ENCODE results near the gene KCNQ2. TPM values are rescaled to one million over a fixed set of nuclear protein-coding genes. Genes with fewer than 3 reads are reported as not detected.
A peak's percentile ranks its signal among the peaks of the same experiment; 100 is the strongest.

KCNQ2 gene
- total RNA-seq, 4 donors from 2014 or later = 0.19 to 0.40 (median 0.40) TPM; not detected in 1

GRCh38 chr20:63475209-63475608 lies 2.8 kb upstream of the KCNQ2 start:
- no peak for TF ChIP-seq POLR2A (IDR thresholded peaks at IDR 0.05)
- H3K4me1 ChIP-seq = peaks cover 0 to 14% (median 10%) of the 10 kb centered on the region in 3 donors
- H3K27ac ChIP-seq = no peak overlapping the region
- no peaks in the 10 kb centered on the region for H3K9me3 ChIP-seq
- H3K36me3 ChIP-seq = no peaks in the 10 kb centered on the region
- WGBS, 2 donors (ENCODE audit: low coverage in 1 of 2) = 3 to 18% methylated on average over 5 to 9 of the region's 16 CpGs
- no peak for ATAC-seq
- H3K4me3 ChIP-seq = no peak overlapping the region
- H3K27me3 ChIP-seq = peaks cover 100% of the 10 kb centered on the region

DNA sequence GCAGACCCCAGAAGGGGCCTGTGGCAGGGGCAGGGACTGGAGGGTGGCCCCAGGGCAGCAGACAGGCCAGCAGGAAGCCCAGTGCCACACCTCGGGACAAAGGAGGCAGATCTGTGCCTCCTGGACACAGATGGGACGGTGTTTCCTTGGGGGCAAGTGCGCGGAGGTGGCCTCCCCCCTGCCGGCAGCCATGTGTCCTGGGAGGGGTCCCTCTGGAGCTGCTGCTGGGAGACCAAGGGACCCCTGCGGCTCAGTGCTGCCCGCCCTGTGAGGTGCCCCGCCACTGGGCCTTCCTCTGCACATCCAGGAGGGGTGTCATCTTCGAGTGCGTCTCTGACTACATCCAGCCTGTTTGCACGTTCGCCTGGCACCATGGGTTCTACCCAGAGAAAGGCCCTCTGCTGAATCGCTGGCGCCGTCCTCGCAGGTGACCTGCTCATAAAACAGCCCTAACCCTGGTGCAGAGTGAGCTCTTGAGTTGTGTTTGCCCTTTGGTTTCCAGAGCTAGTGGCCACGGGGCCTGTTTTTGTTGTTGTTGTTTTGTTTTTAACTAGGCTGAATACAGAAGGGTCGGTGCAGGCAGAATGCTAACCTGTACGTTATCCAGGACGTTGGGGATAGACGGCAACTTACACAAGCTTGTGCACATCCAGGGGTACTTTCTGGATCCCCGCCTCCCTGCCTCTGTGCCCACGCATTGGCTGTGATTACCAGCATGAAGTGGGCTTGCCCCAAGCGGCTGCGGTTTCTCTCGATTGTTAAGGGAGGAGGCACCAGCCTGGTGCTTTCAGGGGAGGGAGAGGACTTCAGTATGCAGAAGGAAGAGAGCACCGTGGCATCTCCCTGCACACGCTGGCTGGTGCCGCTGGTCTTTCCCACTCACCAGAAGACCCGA lies 1.3 kb upstream of the KCNQ2 start:
- Histone ChIP-seq H3K9me3 (no peaks in the 10 kb centered on the region), H3K4me3 (no peak overlapping the region), H3K36me3 (no peaks in the 10 kb centered on the region), H3K27me3 (peaks cover 100% of the 10 kb centered on the region), H3K4me1 (peaks cover 0 to 14% (median 10%) of the 10 kb centered on the region in 3 donors), H3K27ac (no peak overlapping the region)
- no peak for TF ChIP-seq POLR2A (IDR thresholded peaks at IDR 0.05)
- TF ChIP-seq, protein P1, sequence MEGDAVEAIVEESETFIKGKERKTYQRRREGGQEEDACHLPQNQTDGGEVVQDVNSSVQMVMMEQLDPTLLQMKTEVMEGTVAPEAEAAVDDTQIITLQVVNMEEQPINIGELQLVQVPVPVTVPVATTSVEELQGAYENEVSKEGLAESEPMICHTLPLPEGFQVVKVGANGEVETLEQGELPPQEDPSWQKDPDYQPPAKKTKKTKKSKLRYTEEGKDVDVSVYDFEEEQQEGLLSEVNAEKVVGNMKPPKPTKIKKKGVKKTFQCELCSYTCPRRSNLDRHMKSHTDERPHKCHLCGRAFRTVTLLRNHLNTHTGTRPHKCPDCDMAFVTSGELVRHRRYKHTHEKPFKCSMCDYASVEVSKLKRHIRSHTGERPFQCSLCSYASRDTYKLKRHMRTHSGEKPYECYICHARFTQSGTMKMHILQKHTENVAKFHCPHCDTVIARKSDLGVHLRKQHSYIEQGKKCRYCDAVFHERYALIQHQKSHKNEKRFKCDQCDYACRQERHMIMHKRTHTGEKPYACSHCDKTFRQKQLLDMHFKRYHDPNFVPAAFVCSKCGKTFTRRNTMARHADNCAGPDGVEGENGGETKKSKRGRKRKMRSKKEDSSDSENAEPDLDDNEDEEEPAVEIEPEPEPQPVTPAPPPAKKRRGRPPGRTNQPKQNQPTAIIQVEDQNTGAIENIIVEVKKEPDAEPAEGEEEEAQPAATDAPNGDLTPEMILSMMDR (IDR thresholded peaks at IDR 0.05) = no peak
- no peak for TF ChIP-seq POLR2AphosphoS5 (IDR thresholded peaks at IDR 0.05)
- TF ChIP-seq EP300 (IDR thresholded peaks at IDR 0.05) = no peak
- no peak for ATAC-seq
- no CpG with 5 or more reads among the region's 30 CpGs for WGBS, 2 donors (ENCODE audit: low coverage in 1 of 2)

- peaks cover 100% of the 10 kb centered on the region for H3K27me3 ChIP-seq
- H3K4me3 ChIP-seq = no peak overlapping the region
- no peaks in the 10 kb centered on the region for H3K36me3 ChIP-seq
- no peak for TF ChIP-seq POLR2A (IDR thresholded peaks at IDR 0.05)
- TF ChIP-seq POLR2AphosphoS5 (IDR thresholded peaks at IDR 0.05) = no peak
- TF ChIP-seq, protein P1 (IDR thresholded peaks at IDR 0.05) = no peak
- no peak for TF ChIP-seq EP300 (IDR thresholded peaks at IDR 0.05)
- WGBS, 2 donors (ENCODE audit: low coverage in 1 of 2) = 26% methylated on average over 5 of the region's 13 CpGs; no CpG with 5 or more reads in 1 of the 2 donors
- ATAC-seq = no peak
- no peak overlapping the region for H3K27ac ChIP-seq
- no peaks in the 10 kb centered on the region for H3K9me3 ChIP-seq
- peaks cover 0 to 14% (median 10%) of the 10 kb centered on the region in 3 donors for H3K4me1 ChIP-seq
Measured at GRCh38 chr20:63472862-63473390, 471 bp upstream of the KCNQ2 start.

DNA sequence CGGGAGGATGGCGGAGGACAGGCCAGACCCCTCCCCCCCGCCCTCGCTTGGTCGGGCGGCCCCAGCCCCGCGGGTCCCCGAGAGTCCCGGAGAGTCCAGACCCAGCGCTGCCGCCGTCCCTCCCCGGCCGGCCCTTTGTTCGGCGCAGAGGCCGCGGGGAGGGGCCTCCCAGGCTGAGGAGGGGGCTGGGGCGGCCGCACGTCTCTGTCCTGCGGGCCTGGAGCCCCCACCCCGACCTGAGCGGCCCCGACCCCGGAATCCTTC lies 806 bp downstream of the KCNQ2 start:
- ATAC-seq = no peak
- WGBS, 2 donors (ENCODE audit: low coverage in 1 of 2) = no CpG with 5 or more reads among the region's 27 CpGs
- Histone ChIP-seq H3K36me3 (no peaks in the 10 kb centered on the region), H3K27me3 (peaks cover 99% of the 10 kb centered on the region), H3K4me1 (peaks cover 0 to 14% (median 10%) of the 10 kb centered on the region in 3 donors), H3K27ac (no peak overlapping the region), H3K4me3 (peak overlapping the region in 1 of 2 donors; percentile 31), H3K9me3 (no peaks in the 10 kb centered on the region)
- TF ChIP-seq EP300 (IDR thresholded peaks at IDR 0.05) = no peak
- TF ChIP-seq, protein P1 (IDR thresholded peaks at IDR 0.05) = no peak
- no peak for TF ChIP-seq POLR2AphosphoS5 (IDR thresholded peaks at IDR 0.05)
- TF ChIP-seq POLR2A (IDR thresholded peaks at IDR 0.05) = no peak

GRCh38 chr20:63471002-63471716 lies 1.3 kb downstream of the KCNQ2 start:
- H3K27me3 ChIP-seq = peaks cover 99% of the 10 kb centered on the region
- H3K9me3 ChIP-seq = no peaks in the 10 kb centered on the region
- H3K4me1 ChIP-seq = peaks cover 0 to 14% (median 10%) of the 10 kb centered on the region in 3 donors
- no peak for ATAC-seq
- no peaks in the 10 kb centered on the region for H3K36me3 ChIP-seq
- H3K4me3 ChIP-seq = no peak overlapping the region
- no peak overlapping the region for H3K27ac ChIP-seq
- WGBS, 2 donors (ENCODE audit: low coverage in 1 of 2) = no CpG with 5 or more reads among the region's 46 CpGs
- TF ChIP-seq POLR2AphosphoS5 (IDR thresholded peaks at IDR 0.05) (no peak), POLR2A (IDR thresholded peaks at IDR 0.05) (no peak), EP300 (IDR thresholded peaks at IDR 0.05) (no peak)
- TF ChIP-seq, protein P1 (IDR thresholded peaks at IDR 0.05) = no peak

Measured in gastroesophageal sphincter (tissue), 4 donors.